ENCODE data around the gene NHSL2.

- TF ChIP-seq POLR2AphosphoS5 (IDR thresholded peaks at IDR 0.05; ENCODE audit: low read depth): no peak
- no peak for TF ChIP-seq CTCF (conservative IDR thresholded peaks at IDR 0.05; ENCODE audit: low read depth in 2 of 2)
- no peak for TF ChIP-seq EZH2 (IDR thresholded peaks at IDR 0.05; ENCODE audit: low read depth, unreplicated experiment)
- no peak for TF ChIP-seq EZH2phosphoT487 (IDR thresholded peaks at IDR 0.05; ENCODE audit: unreplicated experiment)
- TF ChIP-seq CREB1 (CRISPR knock-in tag; IDR thresholded peaks at IDR 0.05; ENCODE audit: low read depth): no peak
- TF ChIP-seq NANOG (IDR thresholded peaks at IDR 0.05; ENCODE audit: borderline replicate concordance): no peak
- no peak for TF ChIP-seq ETS1 (IDR thresholded peaks at IDR 0.05)
These were observed 178.6 kb downstream of the NHSL2 start for GRCh38 chrX:72089254-72089653.

Data from GM23338 (cell line).